SK-N-SH treated with all-trans-retinoic acid at 6 μM for 48 hours (cell line): ENCODE measurements around the gene IL6ST.

Experiments used
- ATAC-seq: fragments of 200-7000 bp; cut with Tn5 transposase; 3 replicates; pipeline ENCODE4 v1.9.1; 2020; ENCODE audit warnings: mild to moderate bottlenecking, moderate library complexity
- ARNTL ChIP-seq: fragments of 450-650 bp; formaldehyde crosslinking; IDR thresholded peaks from 2 replicates; pipeline ENCODE4 v1.5.0; 2020; ENCODE audit warnings: low read depth, mild to moderate bottlenecking, moderate library complexity, borderline replicate concordance
- BACH2 ChIP-seq: fragments of 250-450 bp; sonication (Bioruptor Pico); IDR thresholded peaks from 2 replicates; pipeline ENCODE4 v1.9.0; 2021; ENCODE audit warnings: mild to moderate bottlenecking, borderline replicate concordance
- CSDC2 ChIP-seq: fragments of 250-450 bp; sonication (Bioruptor Pico); IDR thresholded peaks from 2 replicates; pipeline ENCODE4 v1.5.0; 2020; ENCODE audit warnings: mild to moderate bottlenecking, moderate library complexity
- GLIS3 ChIP-seq: fragments of 250-450 bp; sonication (Bioruptor Pico); IDR thresholded peaks from 2 replicates; pipeline ENCODE4 v1.5.0; 2020; ENCODE audit warnings: mild to moderate bottlenecking, moderate library complexity
- ISL1 ChIP-seq: fragments of 250-450 bp; sonication (Bioruptor Pico); IDR thresholded peaks from 2 replicates; pipeline ENCODE4 v2.1.2; 2022; ENCODE audit warnings: mild to moderate bottlenecking, moderate library complexity
- PPARA ChIP-seq: fragments of 250-450 bp; sonication (Bioruptor Pico); IDR thresholded peaks from 2 replicates; pipeline ENCODE4 v1.5.0; 2020; ENCODE audit warnings: mild to moderate bottlenecking, borderline replicate concordance
- RARB ChIP-seq: fragments of 250-450 bp; sonication (Bioruptor Pico); IDR thresholded peaks from 2 replicates; pipeline ENCODE4 v1.8.0; 2021; ENCODE audit warnings: mild to moderate bottlenecking, moderate library complexity
- SNAI2 ChIP-seq: fragments of 250-450 bp; sonication (Bioruptor Pico); IDR thresholded peaks from 2 replicates; pipeline ENCODE4 v1.5.0; 2020; ENCODE audit warnings: mild to moderate bottlenecking, moderate library complexity
- TCF4 ChIP-seq: fragments of 250-450 bp; sonication (Bioruptor Pico); IDR thresholded peaks from 2 replicates; pipeline ENCODE4 v1.8.0; 2021; ENCODE audit warnings: mild to moderate bottlenecking, moderate library complexity, borderline replicate concordance
- TOX ChIP-seq: fragments of 250-450 bp; sonication (Bioruptor Pico); IDR thresholded peaks from 2 replicates; pipeline ENCODE4 v1.8.0; 2021; ENCODE audit warnings: mild to moderate bottlenecking, moderate library complexity, borderline replicate concordance
- ZC3H10 ChIP-seq: fragments of 250-450 bp; sonication (Bioruptor Pico); IDR thresholded peaks from 2 replicates; pipeline ENCODE4 v1.5.1; 2021; ENCODE audit warnings: mild to moderate bottlenecking, moderate library complexity
- ZFP3 ChIP-seq: fragments of 250-450 bp; sonication (Bioruptor Pico); IDR thresholded peaks from 2 replicates; pipeline ENCODE4 v1.5.0; 2020; ENCODE audit warnings: mild to moderate bottlenecking, moderate library complexity
- ZFP30 ChIP-seq: fragments of 450-650 bp; formaldehyde crosslinking; IDR thresholded peaks from 2 replicates; pipeline ENCODE4 v1.5.0; 2022; ENCODE audit warnings: mild to moderate bottlenecking, moderate library complexity
- ZNF8 ChIP-seq: fragments of 450-650 bp; formaldehyde crosslinking; IDR thresholded peaks from 2 replicates; pipeline ENCODE4 v1.5.0; 2020; ENCODE audit warnings: mild to moderate bottlenecking, moderate library complexity
- TF ChIP-seq, protein P1 (sequence below): fragments of 250-450 bp; sonication (Bioruptor Pico); IDR thresholded peaks from 2 replicates; pipeline ENCODE4 v1.8.0; 2021; ENCODE audit warnings: low read depth, mild to moderate bottlenecking, moderate library complexity, borderline replicate concordance
- TF ChIP-seq, protein P2 (sequence below): fragments of 250-450 bp; sonication (Bioruptor Pico); IDR thresholded peaks from 2 replicates; pipeline ENCODE4 v1.5.0; 2020; ENCODE audit warnings: mild to moderate bottlenecking, moderate library complexity
- TF ChIP-seq, protein P3 (sequence below): fragments of 250-450 bp; sonication (Bioruptor Pico); IDR thresholded peaks from 2 replicates; pipeline ENCODE4 v1.8.0; 2020; ENCODE audit warnings: mild to moderate bottlenecking, moderate library complexity, borderline replicate concordance
- TF ChIP-seq, protein P4 (sequence below): fragments of 250-450 bp; sonication (Bioruptor Pico); IDR thresholded peaks from 2 replicates; pipeline ENCODE4 v1.5.1; 2020; ENCODE audit warnings: low read depth, mild to moderate bottlenecking, moderate library complexity

The IL6ST gene

DNA sequence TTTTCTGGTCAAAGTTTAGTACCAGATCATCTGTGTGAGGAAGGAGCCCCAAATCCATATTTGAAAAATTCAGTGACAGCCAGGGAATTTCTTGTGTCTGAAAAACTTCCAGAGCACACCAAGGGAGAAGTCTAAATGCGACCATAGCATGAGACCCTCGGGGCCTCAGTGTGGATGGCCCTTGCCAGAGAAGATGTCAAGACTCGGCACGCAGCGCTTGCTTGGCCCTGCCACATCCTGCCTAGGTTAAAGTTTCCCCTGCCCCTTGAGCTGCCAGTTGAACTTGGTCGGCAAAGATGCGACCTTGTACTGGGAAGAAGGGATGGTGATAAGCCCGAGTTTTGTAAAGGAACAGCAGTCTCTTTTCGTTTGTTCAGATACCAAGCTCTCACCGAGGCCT, 77.8 kb downstream of the IL6ST start:
- TF ChIP-seq PPARA (CRISPR knock-in tag) (no peak), ZC3H10 (no peak), RARB (no peak), TCF4 (CRISPR knock-in tag) (no peak), CSDC2 (CRISPR knock-in tag) (no peak), TOX (no peak), ZFP30 (CRISPR knock-in tag) (no peak)
- TF ChIP-seq, protein P1, sequence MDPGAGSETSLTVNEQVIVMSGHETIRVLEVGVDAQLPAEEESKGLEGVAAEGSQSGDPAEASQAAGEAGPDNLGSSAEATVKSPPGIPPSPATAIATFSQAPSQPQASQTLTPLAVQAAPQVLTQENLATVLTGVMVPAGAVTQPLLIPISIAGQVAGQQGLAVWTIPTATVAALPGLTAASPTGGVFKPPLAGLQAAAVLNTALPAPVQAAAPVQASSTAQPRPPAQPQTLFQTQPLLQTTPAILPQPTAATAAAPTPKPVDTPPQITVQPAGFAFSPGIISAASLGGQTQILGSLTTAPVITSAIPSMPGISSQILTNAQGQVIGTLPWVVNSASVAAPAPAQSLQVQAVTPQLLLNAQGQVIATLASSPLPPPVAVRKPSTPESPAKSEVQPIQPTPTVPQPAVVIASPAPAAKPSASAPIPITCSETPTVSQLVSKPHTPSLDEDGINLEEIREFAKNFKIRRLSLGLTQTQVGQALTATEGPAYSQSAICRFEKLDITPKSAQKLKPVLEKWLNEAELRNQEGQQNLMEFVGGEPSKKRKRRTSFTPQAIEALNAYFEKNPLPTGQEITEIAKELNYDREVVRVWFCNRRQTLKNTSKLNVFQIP: no peak
- TF ChIP-seq, protein P2, sequence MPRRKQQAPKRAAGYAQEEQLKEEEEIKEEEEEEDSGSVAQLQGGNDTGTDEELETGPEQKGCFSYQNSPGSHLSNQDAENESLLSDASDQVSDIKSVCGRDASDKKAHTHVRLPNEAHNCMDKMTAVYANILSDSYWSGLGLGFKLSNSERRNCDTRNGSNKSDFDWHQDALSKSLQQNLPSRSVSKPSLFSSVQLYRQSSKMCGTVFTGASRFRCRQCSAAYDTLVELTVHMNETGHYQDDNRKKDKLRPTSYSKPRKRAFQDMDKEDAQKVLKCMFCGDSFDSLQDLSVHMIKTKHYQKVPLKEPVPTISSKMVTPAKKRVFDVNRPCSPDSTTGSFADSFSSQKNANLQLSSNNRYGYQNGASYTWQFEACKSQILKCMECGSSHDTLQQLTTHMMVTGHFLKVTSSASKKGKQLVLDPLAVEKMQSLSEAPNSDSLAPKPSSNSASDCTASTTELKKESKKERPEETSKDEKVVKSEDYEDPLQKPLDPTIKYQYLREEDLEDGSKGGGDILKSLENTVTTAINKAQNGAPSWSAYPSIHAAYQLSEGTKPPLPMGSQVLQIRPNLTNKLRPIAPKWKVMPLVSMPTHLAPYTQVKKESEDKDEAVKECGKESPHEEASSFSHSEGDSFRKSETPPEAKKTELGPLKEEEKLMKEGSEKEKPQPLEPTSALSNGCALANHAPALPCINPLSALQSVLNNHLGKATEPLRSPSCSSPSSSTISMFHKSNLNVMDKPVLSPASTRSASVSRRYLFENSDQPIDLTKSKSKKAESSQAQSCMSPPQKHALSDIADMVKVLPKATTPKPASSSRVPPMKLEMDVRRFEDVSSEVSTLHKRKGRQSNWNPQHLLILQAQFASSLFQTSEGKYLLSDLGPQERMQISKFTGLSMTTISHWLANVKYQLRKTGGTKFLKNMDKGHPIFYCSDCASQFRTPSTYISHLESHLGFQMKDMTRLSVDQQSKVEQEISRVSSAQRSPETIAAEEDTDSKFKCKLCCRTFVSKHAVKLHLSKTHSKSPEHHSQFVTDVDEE (CRISPR knock-in tag): no peak
- TF ChIP-seq, all 23 proteins: peak for 0

DNA sequence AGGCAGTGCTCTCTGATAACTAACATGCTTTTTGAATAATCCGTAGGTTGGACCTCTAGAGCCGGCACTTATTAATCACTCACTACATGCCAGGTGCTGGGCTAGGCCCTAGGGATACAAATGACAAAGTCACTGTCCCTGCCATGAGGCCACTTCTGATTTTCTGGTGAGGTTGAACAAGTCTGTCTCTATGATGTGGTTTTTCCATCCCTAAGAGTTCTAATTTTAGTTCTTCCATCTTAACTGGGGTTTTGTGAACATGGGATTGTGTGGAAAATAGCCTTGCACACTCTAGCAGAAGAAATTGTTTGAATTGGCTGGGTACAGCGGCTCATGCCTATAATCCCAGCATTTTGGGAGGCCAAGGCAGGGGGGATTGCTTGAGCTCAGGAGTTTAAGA, 79.0 kb downstream of the IL6ST start:
- ATAC-seq: no peak
- TF ChIP-seq ISL1 (no peak), TOX (no peak), ZNF8 (no peak), RARB (no peak)
- TF ChIP-seq, protein P3, sequence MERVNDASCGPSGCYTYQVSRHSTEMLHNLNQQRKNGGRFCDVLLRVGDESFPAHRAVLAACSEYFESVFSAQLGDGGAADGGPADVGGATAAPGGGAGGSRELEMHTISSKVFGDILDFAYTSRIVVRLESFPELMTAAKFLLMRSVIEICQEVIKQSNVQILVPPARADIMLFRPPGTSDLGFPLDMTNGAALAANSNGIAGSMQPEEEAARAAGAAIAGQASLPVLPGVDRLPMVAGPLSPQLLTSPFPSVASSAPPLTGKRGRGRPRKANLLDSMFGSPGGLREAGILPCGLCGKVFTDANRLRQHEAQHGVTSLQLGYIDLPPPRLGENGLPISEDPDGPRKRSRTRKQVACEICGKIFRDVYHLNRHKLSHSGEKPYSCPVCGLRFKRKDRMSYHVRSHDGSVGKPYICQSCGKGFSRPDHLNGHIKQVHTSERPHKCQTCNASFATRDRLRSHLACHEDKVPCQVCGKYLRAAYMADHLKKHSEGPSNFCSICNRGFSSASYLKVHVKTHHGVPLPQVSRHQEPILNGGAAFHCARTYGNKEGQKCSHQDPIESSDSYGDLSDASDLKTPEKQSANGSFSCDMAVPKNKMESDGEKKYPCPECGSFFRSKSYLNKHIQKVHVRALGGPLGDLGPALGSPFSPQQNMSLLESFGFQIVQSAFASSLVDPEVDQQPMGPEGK: no peak
- TF ChIP-seq, all 23 proteins: peak for 0

More for the DNA sequence above, 77.8 kb downstream of the IL6ST start:
- no peak for ATAC-seq

DNA sequence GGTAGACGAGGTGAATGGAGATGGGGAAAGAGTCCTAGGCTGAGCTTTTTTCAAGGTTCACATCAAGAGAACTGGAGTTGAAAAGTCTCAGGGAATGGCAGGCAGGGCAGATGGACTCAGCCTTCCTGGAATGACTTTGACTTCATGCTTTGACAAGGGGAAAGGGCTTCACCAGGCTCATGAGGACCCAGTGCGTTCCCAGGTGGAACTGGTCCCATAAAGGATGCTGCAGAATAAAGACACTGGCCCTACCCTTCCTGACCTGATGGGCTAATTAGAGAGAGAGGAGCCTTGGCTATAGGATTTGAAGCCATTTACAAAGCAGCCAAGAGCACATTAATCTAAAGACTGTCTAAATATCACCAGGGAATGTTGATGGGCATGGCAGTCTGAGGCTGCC, 79.8 kb downstream of the IL6ST start:
- ATAC-seq: no peak

More for the DNA sequence above, 79.8 kb downstream of the IL6ST start:
- no peak for TF ChIP-seq ZFP30 (CRISPR knock-in tag)
- TF ChIP-seq ISL1: no peak
- TF ChIP-seq, protein P1: no peak
- TF ChIP-seq, protein P2 (CRISPR knock-in tag): no peak
- no peak for TF ChIP-seq BACH2
- no peak for TF ChIP-seq PPARA (CRISPR knock-in tag)
- no peak for TF ChIP-seq TOX
- TF ChIP-seq ARNTL (CRISPR knock-in tag): no peak
- TF ChIP-seq SNAI2 (CRISPR knock-in tag): no peak
- no peak for TF ChIP-seq RARB
- TF ChIP-seq GLIS3 (CRISPR knock-in tag): no peak
- TF ChIP-seq ZFP3 (CRISPR knock-in tag): no peak
- TF ChIP-seq ZNF8: no peak
- TF ChIP-seq, protein P4, sequence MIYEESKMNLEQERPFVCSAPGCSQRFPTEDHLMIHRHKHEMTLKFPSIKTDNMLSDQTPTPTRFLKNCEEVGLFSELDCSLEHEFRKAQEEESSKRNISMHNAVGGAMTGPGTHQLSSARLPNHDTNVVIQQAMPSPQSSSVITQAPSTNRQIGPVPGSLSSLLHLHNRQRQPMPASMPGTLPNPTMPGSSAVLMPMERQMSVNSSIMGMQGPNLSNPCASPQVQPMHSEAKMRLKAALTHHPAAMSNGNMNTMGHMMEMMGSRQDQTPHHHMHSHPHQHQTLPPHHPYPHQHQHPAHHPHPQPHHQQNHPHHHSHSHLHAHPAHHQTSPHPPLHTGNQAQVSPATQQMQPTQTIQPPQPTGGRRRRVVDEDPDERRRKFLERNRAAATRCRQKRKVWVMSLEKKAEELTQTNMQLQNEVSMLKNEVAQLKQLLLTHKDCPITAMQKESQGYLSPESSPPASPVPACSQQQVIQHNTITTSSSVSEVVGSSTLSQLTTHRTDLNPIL: no peak
